Cardiac muscle cell (in vitro differentiated cells and primary cell): ENCODE data around the gene PLEKHA1. TPM values are rescaled to one million over a fixed set of nuclear protein-coding genes. Genes with fewer than 3 reads are reported as not detected.

Source experiments
- DNase-seq, 2 donors: peaks; one replicate each; pipeline versions ENCODE4 v3.0.0 to v3.0.0-alpha.2; 2010 to 2017; ENCODE audit warnings: low read depth in 1 of 2, low spot score in 1 of 2
- H3K27ac ChIP-seq: fragments of 200-600 bp; sonication (generic); 2 replicates; pipeline ENCODE4 v1.5.1; 2016
- H3K27me3 ChIP-seq: fragments of 200-600 bp; sonication (generic); 2 replicates; pipeline ENCODE4 v1.6.0; 2016; ENCODE audit warnings: control low read depth
- H3K36me3 ChIP-seq: fragments of 200-600 bp; sonication (generic); 2 replicates; pipeline ENCODE4 v1.5.1; 2016; ENCODE audit warnings: control low read depth
- H3K4me1 ChIP-seq: fragments of 200-600 bp; sonication (generic); 2 replicates; pipeline ENCODE4 v1.8.1; 2017; ENCODE audit warnings: low read depth, mild to moderate bottlenecking, mixed run types
- H3K4me3 ChIP-seq: fragments of 200-600 bp; sonication (generic); 2 replicates; pipeline ENCODE4 v1.5.1; 2016; ENCODE audit warnings: mild to moderate bottlenecking
- H3K9me3 ChIP-seq: fragments of 200-600 bp; sonication (generic); 2 replicates; pipeline ENCODE4 v1.5.1; 2017; ENCODE audit warnings: low read depth, mild to moderate bottlenecking, control low read depth
- polyA plus RNA-seq: library from polyadenylated mRNA; unstranded; fragments of >200 nt; fragmentation: Nextera tagmentation; extraction: Ambion mirVana; gene quantifications from 2 replicates; pipeline ENCODE4 v1.2.1, GENCODE V29; 2016
- total RNA-seq: library from RNA; depleted of rRNA; stranded (reverse); fragments of >200 nt; gene quantifications from 2 replicates; pipeline ENCODE4 v1.2.3, GENCODE V29; 2016
- TF ChIP-seq, protein P1 (sequence below): IDR thresholded peaks from 2 replicates; pipeline ENCODE4 v1.5.1; 2012; ENCODE audit warnings: low read depth, mild to moderate bottlenecking, low read length

The PLEKHA1 gene
- total and polyA plus RNA-seq, 2 experiments from 2014 or later = 26.5 to 44.8 TPM

DNA sequence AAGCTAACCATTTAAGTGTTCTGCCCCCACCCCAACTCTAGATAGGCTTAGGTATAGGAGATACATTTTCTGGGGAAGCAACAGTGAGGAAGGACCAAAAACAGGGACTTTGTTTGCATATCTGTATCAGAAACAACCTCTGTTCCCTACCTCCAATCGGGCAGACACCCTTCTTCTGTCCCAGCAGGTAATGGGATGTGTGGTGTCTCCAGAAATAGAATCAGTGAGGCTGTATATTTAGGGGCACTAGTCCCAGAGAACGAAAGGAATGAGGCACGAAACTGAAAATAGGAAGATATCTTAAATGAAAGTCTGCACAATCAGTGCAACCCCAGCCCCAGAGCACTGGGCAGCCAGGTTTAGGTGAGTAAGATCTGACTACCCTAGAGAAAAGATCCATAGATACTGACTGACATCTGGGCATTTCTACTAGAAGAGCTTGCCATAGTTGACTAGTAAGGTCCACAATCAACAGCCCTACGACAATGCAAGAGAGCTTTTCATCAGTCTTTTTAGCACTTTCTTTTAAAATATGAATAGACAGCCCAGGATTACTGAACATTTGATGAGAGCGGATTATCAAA lies 28.1 kb downstream of the PLEKHA1 start:
- DNase-seq = no peak
- no peak overlapping the region for H3K4me3 ChIP-seq
- H3K27ac ChIP-seq = no peak overlapping the region
- H3K36me3 ChIP-seq = peaks cover 15% of the 10 kb centered on the region
- no peaks in the 10 kb centered on the region for H3K4me1 ChIP-seq
- TF ChIP-seq, protein P1, sequence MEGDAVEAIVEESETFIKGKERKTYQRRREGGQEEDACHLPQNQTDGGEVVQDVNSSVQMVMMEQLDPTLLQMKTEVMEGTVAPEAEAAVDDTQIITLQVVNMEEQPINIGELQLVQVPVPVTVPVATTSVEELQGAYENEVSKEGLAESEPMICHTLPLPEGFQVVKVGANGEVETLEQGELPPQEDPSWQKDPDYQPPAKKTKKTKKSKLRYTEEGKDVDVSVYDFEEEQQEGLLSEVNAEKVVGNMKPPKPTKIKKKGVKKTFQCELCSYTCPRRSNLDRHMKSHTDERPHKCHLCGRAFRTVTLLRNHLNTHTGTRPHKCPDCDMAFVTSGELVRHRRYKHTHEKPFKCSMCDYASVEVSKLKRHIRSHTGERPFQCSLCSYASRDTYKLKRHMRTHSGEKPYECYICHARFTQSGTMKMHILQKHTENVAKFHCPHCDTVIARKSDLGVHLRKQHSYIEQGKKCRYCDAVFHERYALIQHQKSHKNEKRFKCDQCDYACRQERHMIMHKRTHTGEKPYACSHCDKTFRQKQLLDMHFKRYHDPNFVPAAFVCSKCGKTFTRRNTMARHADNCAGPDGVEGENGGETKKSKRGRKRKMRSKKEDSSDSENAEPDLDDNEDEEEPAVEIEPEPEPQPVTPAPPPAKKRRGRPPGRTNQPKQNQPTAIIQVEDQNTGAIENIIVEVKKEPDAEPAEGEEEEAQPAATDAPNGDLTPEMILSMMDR = no peak
- no peaks in the 10 kb centered on the region for H3K9me3 ChIP-seq
- H3K27me3 ChIP-seq = no peaks in the 10 kb centered on the region

DNA sequence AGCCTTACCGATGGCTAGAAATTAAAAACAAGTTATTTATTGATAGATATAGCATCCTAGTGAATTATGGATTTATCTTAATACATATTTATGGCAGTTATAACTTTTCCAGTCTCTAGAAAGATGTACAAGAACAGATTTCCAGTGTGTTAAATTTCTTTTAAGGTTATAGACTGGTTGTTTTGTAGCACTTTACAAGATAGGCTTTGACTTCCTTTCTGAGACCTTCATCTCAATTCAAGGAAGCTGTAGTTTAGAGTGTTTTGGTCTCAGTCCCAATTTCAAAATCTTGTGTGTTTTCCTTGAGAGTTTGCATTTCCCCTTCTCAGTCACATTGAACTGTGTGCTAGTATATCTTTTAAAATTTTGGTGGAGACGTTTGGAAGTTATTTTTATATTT lies 30.1 kb downstream of the PLEKHA1 start:
- H3K4me3 ChIP-seq = no peak overlapping the region
- no peak overlapping the region for H3K27ac ChIP-seq
- H3K27me3 ChIP-seq = no peaks in the 10 kb centered on the region
- H3K9me3 ChIP-seq = no peaks in the 10 kb centered on the region
- peaks cover 15% of the 10 kb centered on the region for H3K36me3 ChIP-seq
- TF ChIP-seq, protein P1 = no peak
- H3K4me1 ChIP-seq = no peaks in the 10 kb centered on the region
- no peak for DNase-seq

- Histone ChIP-seq H3K36me3 (peaks cover 11% of the 10 kb centered on the region), H3K27me3 (no peaks in the 10 kb centered on the region), H3K27ac (no peak overlapping the region), H3K9me3 (no peaks in the 10 kb centered on the region), H3K4me3 (no peak overlapping the region), H3K4me1 (no peaks in the 10 kb centered on the region)
- DNase-seq = peak in 1 of 2 donors; percentile 17
- TF ChIP-seq, protein P1 = no peak
Observed at GRCh38 chr10:122407375-122408125, 33.0 kb downstream of the PLEKHA1 start.

DNA sequence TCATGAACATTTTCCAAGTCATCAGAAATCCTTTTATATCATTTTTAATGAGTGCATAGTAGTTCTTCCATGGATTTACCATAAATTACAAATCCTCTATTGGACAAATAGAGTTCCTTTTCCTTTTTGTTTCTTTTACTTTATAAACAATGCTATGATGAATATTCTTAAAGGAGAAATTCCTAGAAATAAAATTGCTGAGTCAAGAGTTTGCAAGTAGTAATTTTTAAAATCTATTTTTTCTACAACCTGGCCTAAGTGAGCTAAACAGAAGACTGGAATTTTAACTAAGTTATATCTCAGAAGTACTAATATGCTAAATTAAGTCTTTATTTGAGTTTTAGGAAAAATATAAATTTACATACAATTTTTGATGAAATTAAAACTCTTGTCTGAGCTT lies 38.8 kb downstream of the PLEKHA1 start:
- Histone ChIP-seq H3K27me3 (no peaks in the 10 kb centered on the region), H3K9me3 (no peaks in the 10 kb centered on the region), H3K4me1 (no peaks in the 10 kb centered on the region), H3K36me3 (peaks cover 23% of the 10 kb centered on the region), H3K4me3 (no peak overlapping the region), H3K27ac (no peak overlapping the region)
- DNase-seq = no peak
- TF ChIP-seq, protein P1 = no peak

GRCh38 chr10:122417667-122418066 lies 43.2 kb downstream of the PLEKHA1 start:
- TF ChIP-seq, protein P1 = no peak
- Histone ChIP-seq H3K9me3 (no peaks in the 10 kb centered on the region), H3K4me3 (no peak overlapping the region), H3K36me3 (peaks cover 23% of the 10 kb centered on the region), H3K27me3 (no peaks in the 10 kb centered on the region), H3K27ac (no peak overlapping the region), H3K4me1 (no peaks in the 10 kb centered on the region)
- peak in 1 of 2 donors; percentile 75 for DNase-seq
